Stimulated activated CD4-positive, alpha-beta T cell treated with anti-CD3 and anti-CD28 coated beads, Interleukin-1b, Interleukin-23, amount 100 ng/mL, for 4 hours (primary cell): Measurements from ENCODE around the gene CLK3.
A peak's percentile ranks its signal among the peaks of the same experiment; 100 is the strongest.
"Not testable (repeated sequence)": the region's sequence is repeated elsewhere in the genome, so short reads cannot be mapped to it uniquely, and the experiment has no call there.

ENCODE experiments used
- DNase-seq, 2 donors: peaks; one replicate each; pipeline ENCODE4 v3.0.0-alpha.2; 2020; ENCODE audit warnings: low read depth in 2 of 2

The CLK3 gene

DNA sequence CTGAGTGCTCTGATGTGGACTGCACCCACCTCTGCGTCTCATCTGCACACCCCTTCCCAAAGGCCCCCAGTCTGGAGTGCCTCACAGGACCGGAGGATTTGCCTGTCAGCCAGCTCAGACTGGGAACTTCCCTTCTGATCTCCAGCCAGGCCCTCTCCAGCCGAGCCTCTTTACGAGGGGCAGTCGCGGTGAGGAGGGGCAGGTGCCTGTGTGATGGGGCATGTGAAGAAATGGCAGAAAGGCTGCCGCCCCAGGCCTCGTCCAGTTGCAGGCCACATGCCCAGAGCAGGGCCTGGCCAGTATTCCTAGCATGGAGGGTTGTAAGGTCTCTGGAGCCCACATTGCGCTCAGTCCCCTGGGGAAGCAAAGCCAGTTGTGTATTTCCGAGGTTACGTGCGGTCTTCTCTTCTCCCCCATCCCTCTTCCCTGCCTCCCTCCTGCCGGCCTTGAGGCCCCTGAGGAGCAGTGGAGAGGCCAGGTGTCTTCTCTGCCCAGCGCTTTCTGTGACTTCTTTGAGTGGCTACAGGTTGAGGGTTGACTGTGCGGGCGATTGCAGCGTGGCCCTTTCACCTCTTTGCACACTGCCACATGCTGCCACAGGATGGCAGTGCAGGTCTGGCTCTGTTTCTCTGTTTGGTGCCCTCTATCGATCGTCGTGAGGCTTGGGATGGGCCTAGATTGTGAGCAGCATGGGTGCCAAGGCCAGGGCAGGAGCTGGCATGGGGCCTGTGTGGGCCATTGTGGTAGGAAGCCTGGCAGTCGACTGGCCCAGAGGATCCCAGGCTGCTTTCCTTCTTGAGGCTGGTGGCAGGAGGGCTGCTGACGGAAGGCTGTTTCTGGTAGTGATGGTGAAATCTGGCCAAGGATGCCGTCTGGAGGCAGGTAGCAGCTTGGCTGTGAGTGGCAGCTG is 5.3 kb downstream of the CLK3 start:
- peak; percentile 58 to 63 for DNase-seq

DNA sequence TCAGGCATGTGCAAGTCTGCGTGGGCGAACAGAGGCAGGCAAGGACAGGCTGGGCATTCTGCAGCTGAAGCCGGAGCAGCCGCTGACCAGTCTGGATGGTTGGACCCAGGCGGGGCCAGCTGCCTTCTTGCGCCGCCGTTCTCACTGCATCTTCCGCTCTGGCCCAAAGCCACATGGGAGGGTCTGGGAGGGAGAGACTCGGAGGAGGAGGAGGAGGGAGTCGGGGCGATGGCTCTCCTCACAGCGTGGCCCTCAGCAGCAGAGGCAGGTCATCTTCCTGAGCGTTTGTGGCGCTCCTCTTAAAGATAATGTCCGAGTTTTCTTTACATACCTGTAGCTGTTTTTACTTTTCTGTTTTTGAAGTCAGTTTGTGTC is 5.9 kb downstream of the CLK3 start:
- no peak for DNase-seq

DNA sequence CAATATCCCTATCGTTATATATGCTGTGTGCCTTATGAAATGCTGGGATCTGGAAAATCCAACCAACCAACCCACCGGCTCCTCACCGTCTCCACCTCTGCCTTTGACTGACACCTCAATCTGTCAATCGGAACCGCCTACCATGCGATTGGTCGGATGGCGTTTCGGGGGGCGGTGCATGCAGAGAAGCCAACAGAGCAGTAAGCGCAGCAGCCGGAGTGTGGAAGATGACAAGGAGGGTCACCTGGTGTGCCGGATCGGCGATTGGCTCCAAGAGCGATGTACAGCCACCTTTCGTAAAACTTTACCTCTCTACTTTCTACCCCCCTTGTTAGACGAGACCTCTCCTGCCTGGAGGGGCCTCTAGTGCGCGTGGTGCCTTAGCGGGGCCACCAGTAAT is 6.3 kb downstream of the CLK3 start:
- DNase-seq: no peak

DNA sequence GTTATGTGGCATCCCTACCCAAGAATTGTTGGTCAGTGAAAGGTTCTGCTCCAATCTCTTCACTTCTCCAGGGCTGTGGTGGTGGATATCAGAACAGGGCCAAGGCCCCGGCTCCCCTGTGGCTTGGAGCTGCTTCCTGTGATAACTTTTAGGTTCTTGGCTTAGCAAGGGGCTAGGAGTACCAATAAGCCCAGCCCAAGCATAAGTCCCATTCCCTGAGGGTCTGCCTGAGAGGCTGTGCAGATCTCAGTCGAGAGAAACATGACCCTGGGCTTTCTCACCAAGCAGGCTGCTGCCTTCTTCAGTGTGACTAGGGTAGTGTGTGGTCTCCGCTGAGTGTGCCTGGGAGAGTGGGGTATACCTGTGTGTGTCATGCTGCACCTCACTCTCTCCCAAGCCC is 7.1 kb downstream of the CLK3 start:
- DNase-seq: no peak

DNA sequence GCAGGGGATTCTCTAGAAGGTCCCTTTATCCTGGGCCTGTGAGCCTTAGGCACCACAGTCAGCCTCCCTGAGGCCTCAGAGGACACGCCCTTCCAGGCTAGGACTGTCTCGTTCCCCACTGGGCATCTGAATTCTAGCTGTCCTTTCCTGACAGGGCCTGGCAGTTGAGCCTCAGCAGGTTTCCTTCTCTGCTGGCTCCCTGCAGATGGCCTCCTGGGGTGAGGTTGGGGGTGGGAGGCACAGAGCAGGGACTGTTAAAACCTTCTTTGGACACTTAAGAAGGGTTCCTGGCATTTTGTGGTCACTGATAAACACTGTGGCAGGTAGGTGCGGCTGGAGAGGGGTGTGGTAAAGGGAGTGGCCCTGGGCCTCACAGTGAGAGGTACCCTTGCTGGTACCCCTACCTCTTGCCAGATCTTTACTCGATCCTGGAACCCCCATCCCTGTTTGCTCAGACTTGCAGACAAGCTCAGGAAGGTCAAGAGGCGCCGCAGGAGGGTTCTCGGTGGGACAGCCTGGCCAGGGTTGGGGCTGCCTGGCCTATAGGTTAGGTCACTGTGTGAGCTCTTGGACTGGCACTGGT is 8.5 kb downstream of the CLK3 start:
- DNase-seq: no peak

DNA sequence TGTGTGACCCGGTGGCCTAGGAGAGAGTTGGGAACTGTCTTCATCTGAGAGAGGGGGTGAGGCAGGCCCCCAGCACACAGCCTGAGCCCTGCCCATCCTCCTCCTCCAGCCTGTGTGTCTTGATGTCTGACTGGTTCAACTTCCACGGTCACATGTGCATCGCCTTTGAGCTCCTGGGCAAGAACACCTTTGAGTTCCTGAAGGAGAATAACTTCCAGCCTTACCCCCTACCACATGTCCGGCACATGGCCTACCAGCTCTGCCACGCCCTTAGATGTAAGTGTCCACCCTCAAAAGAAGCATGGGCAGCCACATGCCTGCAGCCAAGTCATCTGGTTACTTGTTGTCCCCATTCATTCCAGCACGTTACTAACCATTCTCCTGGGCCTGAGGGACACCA is 10.1 kb downstream of the CLK3 start:
- DNase-seq: no peak

DNA sequence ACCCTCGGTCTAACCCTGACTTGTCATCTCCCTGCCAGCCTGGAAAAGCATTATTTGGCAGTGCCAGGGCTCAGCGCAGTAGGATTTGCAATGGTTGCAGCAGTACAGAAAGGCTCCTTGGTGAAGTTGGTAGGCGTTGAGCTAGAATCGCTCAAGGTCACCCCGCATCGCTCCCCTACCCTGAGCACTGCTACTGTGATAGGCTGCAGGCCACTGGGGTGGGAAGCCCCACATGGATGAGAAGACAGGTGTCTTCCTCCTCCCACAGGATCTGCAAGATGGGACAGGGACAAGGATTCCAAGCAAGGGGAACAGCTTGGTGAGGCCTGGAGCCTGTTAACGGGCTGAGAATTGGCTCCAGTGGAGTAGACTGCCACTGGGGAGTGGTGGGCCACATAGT is 10.7 kb downstream of the CLK3 start:
- no peak for DNase-seq

DNA sequence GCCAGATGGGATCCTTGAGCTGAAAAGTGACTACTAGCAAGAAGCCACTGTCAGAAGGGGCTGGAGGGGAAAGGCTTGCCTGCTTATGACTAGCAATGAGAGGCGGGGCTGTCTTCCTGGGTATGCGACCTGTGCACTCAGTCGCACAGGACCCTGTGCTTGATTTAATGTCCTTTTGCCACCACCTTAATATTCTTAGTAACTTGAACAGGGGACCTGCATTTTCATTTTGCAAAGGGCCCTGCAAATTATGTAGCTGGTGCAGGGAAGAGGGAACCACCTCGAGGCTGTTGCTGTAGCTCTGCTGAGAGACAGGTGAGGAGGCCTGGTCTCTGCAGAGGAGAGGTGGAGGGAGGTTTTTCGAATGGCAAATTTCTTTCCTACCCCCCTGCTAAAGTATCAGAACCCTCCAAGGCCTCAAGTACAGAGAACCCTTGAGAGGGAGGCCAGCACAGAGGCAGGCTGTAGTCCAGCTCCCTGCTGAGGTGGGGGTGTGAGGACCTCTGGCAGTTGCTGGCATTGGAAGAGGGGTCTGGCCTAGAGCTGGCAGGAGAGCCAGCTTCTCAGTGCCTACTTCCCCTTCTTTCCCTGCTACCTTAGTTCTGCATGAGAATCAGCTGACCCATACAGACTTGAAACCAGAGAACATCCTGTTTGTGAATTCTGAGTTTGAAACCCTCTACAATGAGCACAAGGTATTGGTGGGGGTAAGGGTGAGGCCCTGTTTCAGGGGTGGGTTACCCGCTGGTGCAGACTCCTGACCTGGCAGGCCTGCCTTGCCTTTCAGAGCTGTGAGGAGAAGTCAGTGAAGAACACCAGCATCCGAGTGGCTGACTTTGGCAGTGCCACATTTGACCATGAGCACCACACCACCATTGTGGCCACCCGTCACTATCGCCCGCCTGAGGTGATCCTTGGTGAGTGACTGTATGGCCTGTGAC is 11.4 kb downstream of the CLK3 start:
- DNase-seq: no peak

DNA sequence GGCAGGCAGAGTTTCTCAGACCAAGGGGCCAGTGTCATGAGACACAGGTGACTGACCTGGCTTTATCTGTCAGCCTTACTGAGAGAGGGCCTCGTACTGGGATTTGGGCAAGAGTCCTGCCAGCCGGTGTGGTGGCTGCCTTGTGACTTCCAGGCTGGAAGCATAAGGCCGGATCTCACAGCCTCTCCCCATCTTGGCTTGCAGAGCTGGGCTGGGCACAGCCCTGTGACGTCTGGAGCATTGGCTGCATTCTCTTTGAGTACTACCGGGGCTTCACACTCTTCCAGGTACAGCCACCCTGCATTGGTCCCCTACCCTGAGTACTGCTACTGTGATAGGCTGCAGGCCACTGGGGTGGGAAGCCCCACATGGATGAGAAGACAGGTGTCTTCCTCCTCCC is 12.1 kb downstream of the CLK3 start:
- no peak for DNase-seq

DNA sequence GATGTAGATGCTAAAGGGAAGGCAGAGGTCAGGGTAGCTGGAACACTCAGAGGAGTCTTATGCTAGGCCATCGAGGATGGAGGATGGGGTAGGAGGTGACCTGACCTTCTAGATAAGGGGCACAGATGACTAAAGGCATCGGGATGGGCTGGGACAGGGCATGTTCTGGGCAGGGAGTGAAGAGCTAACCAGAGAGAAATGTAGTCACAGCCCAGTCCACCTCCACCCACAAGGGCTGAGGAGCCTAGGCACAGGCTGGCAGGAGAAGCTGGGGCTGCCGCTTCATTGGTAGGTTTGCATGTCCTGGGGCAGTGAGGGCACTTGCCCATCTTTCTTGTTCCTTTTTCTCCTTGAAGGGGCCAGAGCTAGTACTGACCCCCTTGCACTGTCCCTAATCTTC is 12.6 kb downstream of the CLK3 start:
- DNase-seq: no peak

DNA sequence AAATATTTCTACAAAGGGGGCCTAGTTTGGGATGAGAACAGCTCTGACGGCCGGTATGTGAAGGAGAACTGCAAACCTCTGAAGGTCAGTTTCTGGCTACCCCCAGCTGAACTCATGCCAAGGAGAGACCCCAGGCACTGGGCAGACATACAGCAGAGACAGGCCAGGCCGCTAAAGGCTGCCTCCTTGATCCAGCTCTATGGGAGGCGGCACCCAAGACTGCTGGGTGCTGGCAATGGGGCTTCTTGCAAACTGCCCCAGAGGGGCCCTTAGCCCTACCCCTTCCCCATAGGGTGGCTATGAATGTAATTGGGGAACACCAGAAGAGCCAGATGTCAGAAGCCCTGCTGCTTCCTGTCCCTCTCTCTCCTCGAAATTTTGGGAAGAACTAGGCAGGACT is 13.3 kb downstream of the CLK3 start:
- no peak for DNase-seq

DNA sequence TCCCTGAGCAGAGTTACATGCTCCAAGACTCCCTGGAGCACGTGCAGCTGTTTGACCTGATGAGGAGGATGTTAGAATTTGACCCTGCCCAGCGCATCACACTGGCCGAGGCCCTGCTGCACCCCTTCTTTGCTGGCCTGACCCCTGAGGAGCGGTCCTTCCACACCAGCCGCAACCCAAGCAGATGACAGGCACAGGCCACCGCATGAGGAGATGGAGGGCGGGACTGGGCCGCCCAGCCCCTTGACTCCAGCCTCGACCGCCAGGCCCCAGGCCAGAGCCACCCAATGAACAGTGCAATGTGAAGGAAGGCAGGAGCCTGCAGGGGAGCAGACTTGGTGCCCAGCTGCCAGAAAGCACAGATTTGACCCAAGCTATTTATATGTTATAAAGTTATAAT is 14.1 kb downstream of the CLK3 start:
- not testable (repeated sequence) for DNase-seq

DNA sequence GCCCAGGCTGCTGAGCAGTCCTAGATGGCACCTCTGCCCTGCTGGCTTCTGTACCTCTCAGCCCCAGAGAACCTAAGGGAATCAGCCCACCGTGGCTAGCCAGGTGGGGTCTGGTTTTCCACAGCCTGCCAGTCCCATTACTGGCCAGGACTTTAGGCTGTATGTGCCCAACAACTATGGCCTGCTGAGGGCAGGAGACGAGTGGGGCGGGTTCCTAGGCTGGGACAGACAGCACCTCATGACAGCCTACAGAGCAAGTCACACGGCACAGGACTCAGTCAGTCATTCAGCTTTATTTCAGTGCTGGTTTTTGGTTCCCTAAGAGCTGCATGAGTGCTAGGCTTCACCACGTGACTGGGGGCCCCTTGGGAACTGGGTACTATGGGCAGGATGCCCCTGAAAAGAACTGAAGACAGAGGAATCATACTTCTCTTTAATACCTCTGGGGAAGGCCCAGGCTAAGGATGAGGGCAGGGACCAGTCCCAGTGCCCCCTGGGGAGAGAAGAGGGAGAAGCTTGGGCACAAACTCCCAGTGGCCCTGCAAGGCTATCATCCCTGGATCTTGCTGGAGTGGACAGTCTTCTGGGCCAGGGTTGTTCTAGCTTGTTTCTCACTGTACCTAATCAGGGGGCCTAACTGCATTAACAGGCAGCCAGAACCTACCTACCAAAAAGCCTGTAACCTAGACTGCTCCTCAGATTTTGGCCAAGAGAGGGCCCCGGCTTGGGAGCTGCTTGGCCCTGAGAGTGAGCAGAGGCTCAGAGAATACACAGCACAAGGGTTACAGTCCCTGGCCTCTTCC is 14.8 kb downstream of the CLK3 start:
- DNase-seq: no peak

DNA sequence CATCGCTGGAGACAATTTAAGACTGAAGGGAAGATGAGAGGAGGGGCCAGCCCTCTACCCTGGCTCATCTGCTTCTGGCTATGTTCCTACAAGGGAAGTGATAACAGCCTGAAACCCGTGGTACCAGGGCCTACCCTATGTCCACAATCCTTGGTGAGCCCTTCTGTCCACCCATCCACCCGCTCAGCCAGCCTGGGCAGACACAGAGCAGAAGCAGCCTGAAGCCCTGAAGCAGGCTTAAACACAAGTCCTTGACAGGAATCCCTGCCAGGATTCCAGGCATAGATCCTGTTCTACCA is 15.4 kb downstream of the CLK3 start:
- DNase-seq: no peak

DNA sequence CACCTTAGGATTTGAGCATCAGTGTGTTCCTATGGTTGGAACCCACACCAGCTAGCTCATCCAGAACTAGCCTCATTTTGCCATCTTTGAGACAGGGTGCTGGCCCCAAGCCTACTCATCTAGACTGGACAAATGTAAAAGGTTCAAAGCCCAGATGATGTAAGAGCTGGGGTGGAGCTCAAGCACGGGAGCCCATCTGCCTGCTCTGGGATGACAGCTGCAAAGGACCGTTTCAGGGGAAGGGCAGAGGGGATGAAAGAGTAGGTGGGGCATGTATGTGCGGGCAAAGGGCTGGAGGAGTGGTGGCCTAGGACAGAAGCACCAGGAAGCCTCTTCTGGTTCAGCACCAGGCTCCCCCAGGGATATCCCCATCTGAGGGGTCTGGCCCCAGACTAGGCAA is 15.8 kb downstream of the CLK3 start:
- no peak for DNase-seq

DNA sequence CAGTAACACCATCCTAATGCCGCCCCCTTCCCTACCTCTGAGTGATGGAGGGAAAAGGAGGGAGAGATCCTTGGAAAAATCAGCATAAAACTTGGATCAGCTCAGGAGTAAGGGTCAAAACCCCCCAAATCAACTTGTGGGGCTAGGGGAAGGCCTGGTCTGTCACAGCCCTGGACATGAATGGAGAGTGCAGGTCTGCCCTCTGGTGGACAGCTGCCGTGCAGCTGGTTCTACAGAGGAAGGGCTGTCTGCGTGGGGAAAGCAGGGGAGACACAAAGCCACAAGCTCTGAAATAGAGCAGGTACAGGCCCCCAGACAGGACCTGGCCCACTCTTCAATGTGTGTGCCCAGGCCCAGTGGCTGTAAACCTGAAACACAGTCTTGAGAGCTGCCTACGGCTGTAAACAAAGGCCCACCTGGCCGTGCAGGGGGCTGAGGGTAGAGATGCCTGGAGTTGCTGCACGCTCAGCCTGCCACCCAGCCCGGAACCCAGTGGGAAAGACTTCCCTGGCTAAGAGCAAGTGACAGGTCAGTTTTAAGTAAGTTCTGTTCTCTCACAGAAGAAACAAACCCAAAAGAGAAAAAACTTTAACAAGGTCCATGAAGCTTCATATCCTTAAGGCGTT is 16.4 kb downstream of the CLK3 start:
- DNase-seq: peak; percentile 48 to 56

DNA sequence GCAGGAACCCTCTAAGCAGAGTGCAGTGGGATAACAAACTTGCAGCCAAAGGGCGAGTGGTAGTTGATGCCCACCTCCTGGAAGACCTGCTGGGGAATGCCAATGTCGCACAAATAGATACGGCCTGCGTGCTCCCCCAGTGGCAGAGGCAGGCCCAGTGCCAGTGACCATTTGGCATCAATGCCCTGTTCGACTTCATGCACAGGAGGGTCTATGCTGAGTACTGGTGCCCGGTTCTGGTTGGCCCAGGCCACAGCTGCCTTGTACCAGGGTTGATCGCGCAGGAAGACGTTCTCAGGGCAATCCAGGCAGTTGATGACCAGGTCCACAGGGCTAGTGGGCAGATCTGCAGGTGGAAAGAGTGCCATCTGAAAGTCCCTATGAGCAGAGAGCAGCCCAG is 17.0 kb downstream of the CLK3 start:
- DNase-seq: no peak

DNA sequence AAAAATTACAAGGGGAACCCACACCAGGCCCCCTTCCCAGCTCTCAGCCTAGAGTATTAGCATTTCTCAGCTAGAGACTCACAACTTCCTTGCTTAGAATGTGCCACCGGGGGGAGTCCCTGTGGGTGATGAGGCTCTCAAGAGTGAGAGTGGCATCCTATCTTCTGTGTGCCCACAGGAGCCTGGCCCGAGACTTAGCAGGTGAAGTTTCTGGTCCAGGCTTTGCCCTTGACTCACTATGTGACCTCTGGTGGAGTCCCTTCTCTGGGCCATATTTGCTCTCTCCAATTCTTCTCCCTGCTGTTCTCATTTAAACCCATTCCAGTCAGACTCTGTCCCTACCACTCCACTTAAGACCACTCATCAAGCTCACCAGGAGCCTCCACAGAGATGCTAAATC is 18.1 kb downstream of the CLK3 start:
- no peak for DNase-seq

DNA sequence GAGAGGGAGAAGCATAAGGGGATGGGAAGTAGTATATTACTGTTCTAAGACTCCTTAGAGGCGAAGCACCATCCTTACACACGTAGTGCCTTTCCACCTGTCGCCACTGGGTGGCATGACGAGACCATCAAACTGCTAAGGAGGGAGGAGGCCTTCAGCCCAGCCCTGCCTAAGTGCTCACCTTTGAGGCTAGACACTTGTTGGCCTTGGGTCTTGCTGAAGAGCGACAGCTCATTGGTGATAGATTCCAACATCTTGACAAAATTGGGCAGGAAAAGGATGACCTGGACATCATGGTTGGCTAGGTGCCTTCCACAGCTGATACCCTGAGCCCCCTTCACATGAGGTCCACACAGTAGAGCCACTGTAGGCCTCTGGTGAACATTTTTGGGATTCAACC is 19.6 kb downstream of the CLK3 start:
- DNase-seq: peak; percentile 54 to 59

DNA sequence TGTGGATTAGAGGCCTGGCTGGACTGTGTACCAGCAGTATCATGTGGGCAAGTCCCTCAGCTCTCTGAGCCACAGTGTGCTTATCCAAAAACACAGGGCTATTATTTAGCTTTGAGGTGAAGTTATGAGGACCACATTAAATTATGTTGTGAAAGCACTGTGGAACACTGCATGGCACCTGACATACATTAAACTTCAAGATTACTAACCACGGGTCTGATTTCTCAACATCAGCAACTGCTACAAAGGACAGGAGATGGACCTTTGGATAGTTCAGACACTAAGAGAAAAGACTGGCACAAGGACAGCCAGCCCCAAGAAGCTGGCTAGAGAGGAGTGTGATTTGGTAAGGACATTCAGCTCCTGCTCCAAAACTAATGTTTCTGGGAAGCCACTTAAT is 21.3 kb downstream of the CLK3 start:
- DNase-seq: no peak

DNA sequence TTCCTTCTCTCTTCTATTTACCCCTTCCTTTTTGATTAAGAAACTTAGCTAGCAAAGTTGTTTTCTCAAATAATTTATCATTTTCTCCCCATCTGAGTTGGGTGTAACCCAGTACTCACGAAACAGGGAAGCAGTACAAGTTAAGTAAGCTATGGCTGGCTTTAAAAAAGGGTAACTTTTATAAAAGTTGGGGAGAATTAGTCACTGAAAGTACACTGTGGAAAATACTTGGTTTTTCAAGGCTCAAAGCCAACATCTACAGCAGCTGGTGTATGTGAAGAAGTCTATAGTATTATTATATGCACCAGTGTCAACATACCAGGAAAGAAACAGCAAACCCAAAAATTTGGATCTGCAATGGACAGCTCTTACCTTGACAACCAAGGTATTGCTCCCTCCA is 25.5 kb downstream of the CLK3 start:
- no peak for DNase-seq
